Breast epithelium (tissue), 4 donors: Measurements from ENCODE around the gene PLK5. TPM values are rescaled to one million over a fixed set of nuclear protein-coding genes. Genes with fewer than 3 reads are reported as not detected.

Experiments used
- DNase-seq, 2 donors: peaks; one replicate each; pipeline ENCODE4 v3.0.0-alpha.2; 2019; ENCODE audit warnings: low spot score in 2 of 2
- H3K27ac ChIP-seq, 2 donors: fragments of 200-600 bp; sonication (generic) in 1 of 2; one replicate each; pipeline ENCODE4 v1.5.1; 2016 to 2019; ENCODE audit warnings: mild to moderate bottlenecking in 1 of 2
- H3K27me3 ChIP-seq, 2 donors: fragments of 200-600 bp; sonication (generic) in 1 of 2; one replicate each; pipeline versions ENCODE4 v1.5.1 to v1.6.0; 2017 to 2019; ENCODE audit warnings: control low read depth in 1 of 2, mild to moderate bottlenecking in 1 of 2
- H3K36me3 ChIP-seq: fragments of 200-600 bp; one replicate; pipeline ENCODE4 v1.5.1; 2019
- H3K4me1 ChIP-seq, 2 donors: fragments of 200-600 bp; sonication (generic); one replicate each; pipeline ENCODE4 v1.5.1; 2016 to 2019; ENCODE audit warnings: control low read depth in 1 of 2
- H3K4me3 ChIP-seq, 3 donors: fragments of 200-600 bp; sonication (generic); 1 replicate in 2 of 3; 2 replicates in 1 of 3; pipeline ENCODE4 v1.5.1; 2016 to 2019; ENCODE audit warnings: mild to moderate bottlenecking in 3 of 3, moderate library complexity in 2 of 3
- H3K9me3 ChIP-seq, 2 donors: fragments of 200-600 bp; sonication (generic) in 1 of 2; one replicate each; pipeline ENCODE4 v1.5.1; 2016 to 2019; ENCODE audit warnings: control low read depth in 1 of 2
- CTCF ChIP-seq, 3 donors: fragments of 450-650 bp; IDR thresholded peaks; one replicate each; pipeline ENCODE4 v1.5.1; 2016 to 2017; ENCODE audit warnings: antibody characterized with exemption in 3 of 3, mild to moderate bottlenecking in 3 of 3, moderate library complexity in 3 of 3
- POLR2A ChIP-seq: fragments of 450-650 bp; IDR thresholded peaks from one replicate; pipeline ENCODE4 v1.6.1; 2016; ENCODE audit warnings: antibody characterized with exemption, mild to moderate bottlenecking, moderate library complexity
- POLR2AphosphoS5 ChIP-seq, 3 donors: sonication (generic); formaldehyde crosslinking; IDR thresholded peaks; one replicate each; pipeline ENCODE4 v1.6.1; 2017; ENCODE audit warnings: antibody characterized with exemption in 3 of 3
- intact Hi-C: fragments of 100-400 bp; cut with DNase I; formaldehyde crosslinking; loops from one replicate; pipeline ENCODE4 v1.15.1; 2023; ENCODE audit warnings: low total_unique reads
- total RNA-seq, 3 donors: library from RNA; depleted of rRNA; stranded (reverse); fragments of >200 nt; gene quantifications; one replicate each; pipeline ENCODE4 v1.1.0, GENCODE V29; 2016

PLK5 gene
- total RNA-seq, 3 donors from 2014 or later: 0.44 to 0.98 TPM; not detected in 1

- Histone ChIP-seq H3K27ac (no peak overlapping the region), H3K36me3 (no peaks in the 10 kb centered on the region), H3K9me3 (no peaks in the 10 kb centered on the region), H3K4me1 (no peaks in the 10 kb centered on the region), H3K27me3 (peaks cover 9 to 24% of the 10 kb centered on the region in 2 donors), H3K4me3 (no peak overlapping the region)
- intact Hi-C loops: no loop called here
- no peak for DNase-seq
- TF ChIP-seq POLR2AphosphoS5 (IDR thresholded peaks at IDR 0.05) (no peak), POLR2A (no peak), CTCF (IDR thresholded peaks at IDR 0.05) (no peak)
Measured at GRCh38 chr19:1520203-1520780, 3.6 kb upstream of the PLK5 start.

GRCh38 chr19:1521636-1522035, 2.2 kb upstream of the PLK5 start:
- H3K4me3 ChIP-seq: no peak overlapping the region
- H3K27ac ChIP-seq: peak overlapping the region in 1 of 2 donors; percentile 38
- H3K27me3 ChIP-seq: peaks cover 9 to 36% of the 10 kb centered on the region in 2 donors
- intact Hi-C loops: no loop called here
- TF ChIP-seq POLR2AphosphoS5 (IDR thresholded peaks at IDR 0.05) (no peak), CTCF (IDR thresholded peaks at IDR 0.05) (no peak), POLR2A (no peak)
- no peaks in the 10 kb centered on the region for H3K36me3 ChIP-seq
- H3K4me1 ChIP-seq: no peaks in the 10 kb centered on the region
- no peak for DNase-seq
- H3K9me3 ChIP-seq: no peaks in the 10 kb centered on the region

GRCh38 chr19:1522061-1522460, 1.8 kb upstream of the PLK5 start:
- intact Hi-C loops: no loop called here
- peaks cover 9 to 38% of the 10 kb centered on the region in 2 donors for H3K27me3 ChIP-seq
- no peak for TF ChIP-seq POLR2AphosphoS5 (IDR thresholded peaks at IDR 0.05)
- no peak for TF ChIP-seq CTCF (IDR thresholded peaks at IDR 0.05)
- TF ChIP-seq POLR2A: no peak

GRCh38 chr19:1522838-1523237, 1.0 kb upstream of the PLK5 start:
- Histone ChIP-seq H3K9me3 (no peaks in the 10 kb centered on the region), H3K4me3 (no peak overlapping the region), H3K4me1 (no peaks in the 10 kb centered on the region), H3K27me3 (peaks cover 9 to 42% of the 10 kb centered on the region in 2 donors), H3K36me3 (no peaks in the 10 kb centered on the region), H3K27ac (no peak overlapping the region)
- no peak for TF ChIP-seq POLR2A
- TF ChIP-seq CTCF (IDR thresholded peaks at IDR 0.05): no peak
- TF ChIP-seq POLR2AphosphoS5 (IDR thresholded peaks at IDR 0.05): no peak
- no peak for DNase-seq
- intact Hi-C loops: no loop called here

More at GRCh38 chr19:1522061-1522460, 1.8 kb upstream of the PLK5 start:
- H3K4me1 ChIP-seq: no peaks in the 10 kb centered on the region
- no peak overlapping the region for H3K4me3 ChIP-seq
- H3K36me3 ChIP-seq: no peaks in the 10 kb centered on the region
- no peak for DNase-seq
- no peaks in the 10 kb centered on the region for H3K9me3 ChIP-seq
- no peak overlapping the region for H3K27ac ChIP-seq

- Histone ChIP-seq H3K36me3 (no peaks in the 10 kb centered on the region), H3K9me3 (no peaks in the 10 kb centered on the region), H3K27me3 (peaks cover 9 to 48% of the 10 kb centered on the region in 2 donors), H3K4me3 (peak overlapping the region in 2 of 3 donors; percentile 49 to 70), H3K27ac (no peak overlapping the region), H3K4me1 (no peaks in the 10 kb centered on the region)
- intact Hi-C loops: no loop called here
- DNase-seq: no peak
- no peak for TF ChIP-seq POLR2AphosphoS5 (IDR thresholded peaks at IDR 0.05)
- TF ChIP-seq POLR2A: no peak
- no peak for TF ChIP-seq CTCF (IDR thresholded peaks at IDR 0.05)
Measured at GRCh38 chr19:1524287-1524971, 552 bp downstream of the PLK5 start.
